Endothelial cell of umbilical vein (primary cell): ENCODE measurements around the gene PLB1. TPM values are rescaled to one million over a fixed set of nuclear protein-coding genes. Genes with fewer than 3 reads are reported as not detected.

Source experiments
- BruUV-seq: library from RNA; stranded (reverse); fragments of 400-500 nt; replicated peaks from 2 replicates; lab custom pipeline; 2021; lab: Mats Ljungman, UMichigan
- CTCF ChIA-PET: fragments of 300-600, 350-600 bp; sonication (Branson Sonifier 250); formaldehyde crosslinking; loops from one replicate; lab custom pipeline; 2021; ENCODE audit warnings: antibody characterized with exemption, inconsistent platforms; lab: Charles Lee
- POLR2A ChIA-PET: fragments of 300-600, 350-600 bp; sonication (Branson Sonifier 250); formaldehyde crosslinking; loops from one replicate; lab custom pipeline; 2021; ENCODE audit warnings: antibody characterized with exemption, inconsistent platforms; lab: Charles Lee
- DNase-seq: peaks from one replicate; pipeline ENCODE4 v3.0.0-alpha.2; 2011; ENCODE audit warnings: low read depth, low spot score
- FAIRE-seq: peaks from 2 replicates; lab custom pipeline; 2011; peaks lifted over from hg19 to GRCh38; lab: Jason Lieb, UNC
- H2AFZ ChIP-seq: 2 replicates; pipeline ENCODE4 v1.6.0; 2012; ENCODE audit warnings: low read depth, low read length, control low read depth, inconsistent platforms
- H3K27ac ChIP-seq: 2 replicates; pipeline ENCODE4 v1.5.1; 2011; ENCODE audit warnings: low read depth, mild to moderate bottlenecking, control low read depth, low read length, moderate library complexity; ENCODE audit not compliant: insufficient read depth
- H3K27me3 ChIP-seq, 2 experiments: 2 replicates each; pipeline versions ENCODE4 v1.6.0 to v1.6.1; 2011; ENCODE audit warnings: low read length in 2 of 2, mixed read lengths in 1 of 2; ENCODE audit not compliant: control insufficient read depth in 2 of 2, insufficient read depth in 2 of 2
- H3K36me3 ChIP-seq, 2 experiments: 2 replicates in 1 of 2; 3 replicates in 1 of 2; pipeline ENCODE4 v1.5.1; 2011; ENCODE audit warnings: low read length in 2 of 2, mild to moderate bottlenecking in 1 of 2, moderate library complexity in 1 of 2; ENCODE audit not compliant: control insufficient read depth in 2 of 2, insufficient read depth in 2 of 2; ENCODE audit errors: extremely low read depth in 1 of 2
- H3K4me1 ChIP-seq: 3 replicates; pipeline ENCODE4 v1.5.1; 2011; ENCODE audit warnings: mild to moderate bottlenecking, low read length; ENCODE audit not compliant: control insufficient read depth, insufficient read depth; ENCODE audit errors: extremely low read depth
- H3K4me2 ChIP-seq: 2 replicates; pipeline ENCODE4 v1.6.1; 2011; ENCODE audit warnings: low read length, control low read depth, mixed read lengths; ENCODE audit not compliant: insufficient read depth
- H3K4me3 ChIP-seq, 3 experiments: fragments of 200-600 bp in 1 of 3; sonication (generic), shearing (Covaris generic) in 1 of 3; replicated peaks in 1 of 3; 2 replicates each; pipeline ENCODE4 v1.5.1; 2011 to 2016; ENCODE audit warnings: control low read depth in 3 of 3, low read length in 3 of 3, mild to moderate bottlenecking in 2 of 3, inconsistent platforms in 1 of 3, low read depth in 1 of 3, moderate library complexity in 1 of 3; ENCODE audit not compliant: insufficient read depth in 1 of 3
- H3K79me2 ChIP-seq: 2 replicates; pipeline ENCODE4 v1.6.0; 2012; ENCODE audit warnings: low read length, inconsistent platforms; ENCODE audit not compliant: control insufficient read depth, insufficient read depth
- H3K9ac ChIP-seq: replicated peaks from 2 replicates; pipeline ENCODE3; 2011; ENCODE audit warnings: low read length, control low read depth; ENCODE audit not compliant: insufficient read depth; ENCODE audit errors: extremely low read depth
- H3K9me1 ChIP-seq: replicated peaks from 3 replicates; pipeline ENCODE4 v1.6.0; 2011; ENCODE audit warnings: mild to moderate bottlenecking, low read length; ENCODE audit not compliant: control insufficient read depth, insufficient read depth; ENCODE audit errors: extremely low read depth
- H3K9me3 ChIP-seq: replicated peaks from 2 replicates; pipeline ENCODE4 v1.5.1; 2012; ENCODE audit warnings: low read length, inconsistent platforms; ENCODE audit not compliant: control insufficient read depth, insufficient read depth
- H4K20me1 ChIP-seq: replicated peaks from 2 replicates; pipeline ENCODE3; 2011; ENCODE audit warnings: mild to moderate bottlenecking, low read length; ENCODE audit not compliant: control insufficient read depth, insufficient read depth; ENCODE audit errors: extremely low read depth
- EZH2 ChIP-seq: IDR thresholded peaks from 2 replicates; pipeline ENCODE4 v1.6.1; 2012; ENCODE audit warnings: borderline replicate concordance, low read depth, mild to moderate bottlenecking, moderate library complexity, low read length, inconsistent platforms; ENCODE audit not compliant: severe bottlenecking
- GATA2 ChIP-seq: IDR thresholded peaks from 2 replicates; pipeline ENCODE4 v1.7.0; 2011; ENCODE audit warnings: low read depth, mild to moderate bottlenecking, moderate library complexity, mixed read lengths, low read length; ENCODE audit not compliant: insufficient read length, insufficient read depth
- JUN ChIP-seq: IDR thresholded peaks from 2 replicates; pipeline ENCODE4 v1.6.1; 2011; ENCODE audit warnings: borderline replicate concordance, low read depth; ENCODE audit not compliant: insufficient read length, insufficient read depth
- MYC ChIP-seq: IDR thresholded peaks from one replicate; pipeline ENCODE4 v1.6.1; 2011; ENCODE audit warnings: mild to moderate bottlenecking, low read depth, low read length
- POLR2A ChIP-seq: IDR thresholded peaks from 2 replicates; pipeline ENCODE4 v1.6.1; 2012; ENCODE audit warnings: low read depth, mild to moderate bottlenecking, control low read depth, low read length
- POLR2AphosphoS5 ChIP-seq: IDR thresholded peaks from 2 replicates; pipeline ENCODE4 v1.6.1; 2012; ENCODE audit warnings: low read depth, mild to moderate bottlenecking, control low read depth, low read length, moderate library complexity; ENCODE audit not compliant: insufficient read depth
- dilution Hi-C: fragments of 300-500 bp; cut with MboI; formaldehyde crosslinking; loops from one replicate; pipeline ENCODE4 v1.15.0; 2019; ENCODE audit warnings: low sequenced_read_pairs; ENCODE audit not compliant: extremely low pct_ligation_motif_present
- intact Hi-C: fragments of 100-400 bp; cut with micrococcal nuclease; formaldehyde crosslinking; loops from one replicate; pipeline ENCODE4 v1.10.0; 2022
- polyA plus RNA-seq, 4 experiments: library from polyadenylated mRNA; depleted of rRNA in 3 of 4; stranded (reverse) in 3 of 4; unstranded in 1 of 4; fragments of >200 nt; gene quantifications; 2 replicates each; pipeline versions ENCODE4 v1.2.1 to v1.2.3, GENCODE V29; 2011 to 2012; ENCODE audit warnings: missing spikeins in 1 of 4
- total RNA-seq: library from RNA; stranded (reverse); gene quantifications from 2 replicates; pipeline ENCODE4 v1.2.3, GENCODE V29; 2021
- TF ChIP-seq, protein P1 (sequence below), 2 donors: IDR thresholded peaks; 1 replicate in 1 of 2; 2 replicates in 1 of 2; pipeline ENCODE4 v1.5.1; 2011; ENCODE audit warnings: low read length in 2 of 2, mild to moderate bottlenecking in 2 of 2, moderate library complexity in 2 of 2, control low read depth in 1 of 2, inconsistent platforms in 1 of 2, low read depth in 1 of 2; ENCODE audit not compliant: insufficient read depth in 1 of 2; ENCODE audit errors: extremely low read depth in 1 of 2

Gene PLB1
- total and polyA plus RNA-seq, 2 donors (not counting 3 experiments of a cell fraction or from before 2014, with no cell fraction given) = 0.75 to 0.80 TPM

DNA sequence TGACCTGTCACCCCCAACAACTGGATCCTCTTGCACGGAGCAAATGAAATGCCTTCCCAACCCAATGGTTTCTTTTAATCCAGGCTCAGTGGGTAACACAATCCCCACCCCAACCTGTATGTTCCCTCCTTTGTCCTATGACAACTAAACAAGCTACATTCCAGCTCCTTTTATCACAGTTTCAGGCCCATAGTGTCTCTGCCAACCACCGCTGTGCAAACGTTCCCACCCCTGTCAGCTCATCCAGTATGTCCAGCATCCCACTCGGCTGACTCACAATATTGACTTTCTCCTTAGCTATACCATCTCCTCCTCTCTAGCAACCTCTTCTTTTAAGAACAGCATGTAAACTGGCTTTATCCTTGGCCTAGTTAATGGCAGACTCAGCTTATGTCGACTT, 137.9 kb downstream of the PLB1 start:
- no peak overlapping the region for H3K9ac ChIP-seq
- no peak overlapping the region for H3K27ac ChIP-seq
- no peak overlapping the region for H2AFZ ChIP-seq
- H3K9me1 ChIP-seq = no peaks in the 10 kb centered on the region
- intact Hi-C loops (no loop called here), dilution Hi-C loops (no loop called here)
- FAIRE-seq = no peak
- no peak overlapping the region for H3K4me2 ChIP-seq
- no peak for DNase-seq
- H4K20me1 ChIP-seq = no peaks in the 10 kb centered on the region
- ChIA-PET CTCF (no interaction called here), POLR2A (no interaction called here)
- H3K4me3 ChIP-seq = no peak overlapping the region
- H3K9me3 ChIP-seq = no peaks in the 10 kb centered on the region
- no peaks in the 10 kb centered on the region for H3K4me1 ChIP-seq
- no peak for TF ChIP-seq MYC
- TF ChIP-seq GATA2 = no peak
- no peak for TF ChIP-seq JUN
- no peak for TF ChIP-seq EZH2
- no peak for TF ChIP-seq POLR2AphosphoS5
- TF ChIP-seq, protein P1, sequence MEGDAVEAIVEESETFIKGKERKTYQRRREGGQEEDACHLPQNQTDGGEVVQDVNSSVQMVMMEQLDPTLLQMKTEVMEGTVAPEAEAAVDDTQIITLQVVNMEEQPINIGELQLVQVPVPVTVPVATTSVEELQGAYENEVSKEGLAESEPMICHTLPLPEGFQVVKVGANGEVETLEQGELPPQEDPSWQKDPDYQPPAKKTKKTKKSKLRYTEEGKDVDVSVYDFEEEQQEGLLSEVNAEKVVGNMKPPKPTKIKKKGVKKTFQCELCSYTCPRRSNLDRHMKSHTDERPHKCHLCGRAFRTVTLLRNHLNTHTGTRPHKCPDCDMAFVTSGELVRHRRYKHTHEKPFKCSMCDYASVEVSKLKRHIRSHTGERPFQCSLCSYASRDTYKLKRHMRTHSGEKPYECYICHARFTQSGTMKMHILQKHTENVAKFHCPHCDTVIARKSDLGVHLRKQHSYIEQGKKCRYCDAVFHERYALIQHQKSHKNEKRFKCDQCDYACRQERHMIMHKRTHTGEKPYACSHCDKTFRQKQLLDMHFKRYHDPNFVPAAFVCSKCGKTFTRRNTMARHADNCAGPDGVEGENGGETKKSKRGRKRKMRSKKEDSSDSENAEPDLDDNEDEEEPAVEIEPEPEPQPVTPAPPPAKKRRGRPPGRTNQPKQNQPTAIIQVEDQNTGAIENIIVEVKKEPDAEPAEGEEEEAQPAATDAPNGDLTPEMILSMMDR (IDR thresholded peaks at IDR 0.05; ENCODE audit: extremely low read depth in 1 of 2, insufficient read depth in 1 of 2, low read depth in 1 of 2, low read length in 2 of 2) = no peak
- no peak for TF ChIP-seq POLR2A
- no peaks in the 10 kb centered on the region for H3K36me3 ChIP-seq
- BruUV-seq = no TSS peak
- no peaks in the 10 kb centered on the region for H3K79me2 ChIP-seq
- no peaks in the 10 kb centered on the region for H3K27me3 ChIP-seq
